ENCODE measurements around the gene AP3D1.

GRCh38 chr19:2060884-2061494 is 90.4 kb downstream of the AP3D1 start:
- TF ChIP-seq CTCF (IDR thresholded peaks at IDR 0.05) (peak in 1 of 3 donors; percentile 9), POLR2A (IDR thresholded peaks at IDR 0.05) (peak; percentile 89), EP300 (IDR thresholded peaks at IDR 0.05) (no peak)

All from ovary (tissue), 3 donors.